HEK293T (cell line): Measurements from ENCODE around the gene IL2RA.

Source experiments
- BHLHE40 ChIP-seq: fragments of 450-650 bp; IDR thresholded peaks from 2 replicates; pipeline ENCODE4 v1.6.1; 2016; ENCODE audit warnings: mild to moderate bottlenecking, moderate library complexity, borderline replicate concordance
- FOXM1 ChIP-seq: fragments of 450-650 bp; IDR thresholded peaks from 2 replicates; pipeline ENCODE4 v1.6.1; 2017; ENCODE audit warnings: mild to moderate bottlenecking, borderline replicate concordance
- HDGF ChIP-seq: fragments of 450-650 bp; IDR thresholded peaks from 2 replicates; pipeline ENCODE4 v1.6.1; 2017; ENCODE audit warnings: antibody characterized with exemption, borderline replicate concordance
- SUZ12 ChIP-seq: fragments of 450-650 bp; IDR thresholded peaks from 2 replicates; pipeline ENCODE4 v1.6.1; 2016; ENCODE audit warnings: mild to moderate bottlenecking

- TF ChIP-seq HDGF (no peak), FOXM1 (no peak), SUZ12 (no peak), BHLHE40 (no peak)
These were observed 34.9 kb upstream of the IL2RA start for GRCh38 chr10:6097063-6097462.
